Gastrocnemius medialis (tissue), 4 donors: ENCODE results near the gene DCHS2. TPM values are rescaled to one million over a fixed set of nuclear protein-coding genes. Genes with fewer than 3 reads are reported as not detected.

ENCODE experiments used
- ATAC-seq, 2 donors: fragments of 150-250 bp; one replicate each; pipeline ENCODE4 v1.9.1; 2016
- DNase-seq, 2 donors: peaks; one replicate each; pipeline ENCODE4 v3.0.0-alpha.2; 2019
- H3K27ac ChIP-seq, 4 donors: fragments of 200-600 bp; sonication (generic); 1 replicate in 1 of 4; 2 replicates in 3 of 4; pipeline ENCODE4 v1.5.1; 2016 to 2018; ENCODE audit warnings: mild to moderate bottlenecking in 2 of 4, moderate library complexity in 1 of 4
- H3K27me3 ChIP-seq, 3 donors: fragments of 200-600 bp; sonication (generic) in 2 of 3; 1 replicate in 1 of 3; 2 replicates in 2 of 3; pipeline versions ENCODE4 v1.5.1 to v1.6.0; 2016 to 2019; ENCODE audit warnings: mild to moderate bottlenecking in 1 of 3, moderate library complexity in 1 of 3
- H3K36me3 ChIP-seq, 2 donors: fragments of 200-600 bp; sonication (generic) in 1 of 2; one replicate each; pipeline ENCODE4 v1.5.1; 2017 to 2018
- H3K4me1 ChIP-seq, 2 donors: fragments of 200-600 bp; sonication (generic) in 1 of 2; one replicate each; pipeline ENCODE4 v1.5.1; 2016 to 2017; ENCODE audit warnings: mild to moderate bottlenecking in 2 of 2
- H3K4me3 ChIP-seq, 4 donors: fragments of 200-600 bp; sonication (generic) in 3 of 4; 1 replicate in 1 of 4; 2 replicates in 3 of 4; pipeline ENCODE4 v1.5.1; 2016 to 2019; ENCODE audit warnings: mild to moderate bottlenecking in 2 of 4
- H3K9me3 ChIP-seq, 3 donors: fragments of 200-600 bp; sonication (generic) in 2 of 3; 1 replicate in 1 of 3; 2 replicates in 2 of 3; pipeline ENCODE4 v1.5.1; 2016 to 2019
- POLR2A ChIP-seq, 2 donors: fragments of 450-650 bp; IDR thresholded peaks; one replicate each; pipeline ENCODE4 v1.6.1; 2017; ENCODE audit warnings: antibody characterized with exemption in 2 of 2, mild to moderate bottlenecking in 2 of 2, moderate library complexity in 2 of 2
- in situ Hi-C, 4 donors: fragments of 200-750 bp; cut with MboI; loops; one replicate each; pipeline versions ENCODE4 v1.15.0 to v1.8.0; 2017; ENCODE audit warnings: low sequenced_read_pairs in 4 of 4
- intact Hi-C: fragments of 100-400 bp; cut with DNase I; formaldehyde crosslinking; loops from one replicate; pipeline ENCODE4 v1.15.1; 2023; ENCODE audit warnings: low total_unique reads
- total RNA-seq, 4 donors: library from RNA; depleted of rRNA; stranded (reverse); fragments of >200 nt; gene quantifications; one replicate each; pipeline versions ENCODE4 v1.1.0 to v1.2.3, GENCODE V29; 2016
- TF ChIP-seq, protein P1 (sequence below), 5 experiments: fragments of 450-650 bp in 3 of 5; fragments of 200-600 bp in 2 of 5; sonication (generic) in 2 of 5; IDR thresholded peaks in 4 of 5; conservative IDR thresholded peaks in 1 of 5; 1 replicate in 4 of 5; 2 replicates in 1 of 5; pipeline ENCODE4 v1.5.1; 2016 to 2019; ENCODE audit warnings: antibody characterized with exemption in 5 of 5, mild to moderate bottlenecking in 3 of 5, moderate library complexity in 3 of 5

DCHS2 gene
- total RNA-seq, 4 donors from 2014 or later = under 0.01 to 0.18 (median 0.04) TPM

DNA sequence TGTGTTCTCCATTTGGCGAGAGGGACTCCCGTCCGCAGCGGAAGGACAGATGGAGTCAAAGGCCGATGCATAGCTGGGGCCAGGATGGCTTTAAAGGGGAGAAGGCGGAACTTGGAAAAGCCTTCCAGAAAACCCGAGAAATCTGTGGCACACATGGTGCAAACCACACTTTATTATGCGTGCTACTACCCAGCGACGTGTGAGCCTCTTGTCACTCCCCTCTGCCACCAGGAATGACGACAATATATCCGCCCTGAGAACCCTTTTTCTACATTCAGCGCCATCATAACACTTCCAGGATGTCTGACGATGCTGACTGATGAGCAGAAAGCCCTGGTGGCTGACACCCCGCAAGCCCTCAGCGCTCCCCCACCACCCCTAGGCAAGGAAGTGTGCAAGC is 689 bp upstream of the DCHS2 start:
- Histone ChIP-seq H3K4me3 (peak overlapping the region in 3 of 4 donors; percentile 38 to 39 (median 38)), H3K27me3 (peaks cover 17 to 42% (median 34%) of the 10 kb centered on the region in 3 donors), H3K27ac (no peak overlapping the region), H3K4me1 (peaks cover 4 to 11% of the 10 kb centered on the region in 2 donors), H3K36me3 (no peaks in the 10 kb centered on the region), H3K9me3 (no peaks in the 10 kb centered on the region)
- TF ChIP-seq, protein P1, sequence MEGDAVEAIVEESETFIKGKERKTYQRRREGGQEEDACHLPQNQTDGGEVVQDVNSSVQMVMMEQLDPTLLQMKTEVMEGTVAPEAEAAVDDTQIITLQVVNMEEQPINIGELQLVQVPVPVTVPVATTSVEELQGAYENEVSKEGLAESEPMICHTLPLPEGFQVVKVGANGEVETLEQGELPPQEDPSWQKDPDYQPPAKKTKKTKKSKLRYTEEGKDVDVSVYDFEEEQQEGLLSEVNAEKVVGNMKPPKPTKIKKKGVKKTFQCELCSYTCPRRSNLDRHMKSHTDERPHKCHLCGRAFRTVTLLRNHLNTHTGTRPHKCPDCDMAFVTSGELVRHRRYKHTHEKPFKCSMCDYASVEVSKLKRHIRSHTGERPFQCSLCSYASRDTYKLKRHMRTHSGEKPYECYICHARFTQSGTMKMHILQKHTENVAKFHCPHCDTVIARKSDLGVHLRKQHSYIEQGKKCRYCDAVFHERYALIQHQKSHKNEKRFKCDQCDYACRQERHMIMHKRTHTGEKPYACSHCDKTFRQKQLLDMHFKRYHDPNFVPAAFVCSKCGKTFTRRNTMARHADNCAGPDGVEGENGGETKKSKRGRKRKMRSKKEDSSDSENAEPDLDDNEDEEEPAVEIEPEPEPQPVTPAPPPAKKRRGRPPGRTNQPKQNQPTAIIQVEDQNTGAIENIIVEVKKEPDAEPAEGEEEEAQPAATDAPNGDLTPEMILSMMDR (IDR thresholded peaks at IDR 0.05 in 4 of 5, conservative IDR thresholded peaks at IDR 0.05 in 1 of 5) = no peak
- in situ Hi-C loops = no loop called here
- ATAC-seq (no peak), DNase-seq (no peak)
- intact Hi-C loops = loop anchor here (10.0 kb wide), 1 partner anchor 77 kb away; no protein-coding TSS in a partner anchor

DNA sequence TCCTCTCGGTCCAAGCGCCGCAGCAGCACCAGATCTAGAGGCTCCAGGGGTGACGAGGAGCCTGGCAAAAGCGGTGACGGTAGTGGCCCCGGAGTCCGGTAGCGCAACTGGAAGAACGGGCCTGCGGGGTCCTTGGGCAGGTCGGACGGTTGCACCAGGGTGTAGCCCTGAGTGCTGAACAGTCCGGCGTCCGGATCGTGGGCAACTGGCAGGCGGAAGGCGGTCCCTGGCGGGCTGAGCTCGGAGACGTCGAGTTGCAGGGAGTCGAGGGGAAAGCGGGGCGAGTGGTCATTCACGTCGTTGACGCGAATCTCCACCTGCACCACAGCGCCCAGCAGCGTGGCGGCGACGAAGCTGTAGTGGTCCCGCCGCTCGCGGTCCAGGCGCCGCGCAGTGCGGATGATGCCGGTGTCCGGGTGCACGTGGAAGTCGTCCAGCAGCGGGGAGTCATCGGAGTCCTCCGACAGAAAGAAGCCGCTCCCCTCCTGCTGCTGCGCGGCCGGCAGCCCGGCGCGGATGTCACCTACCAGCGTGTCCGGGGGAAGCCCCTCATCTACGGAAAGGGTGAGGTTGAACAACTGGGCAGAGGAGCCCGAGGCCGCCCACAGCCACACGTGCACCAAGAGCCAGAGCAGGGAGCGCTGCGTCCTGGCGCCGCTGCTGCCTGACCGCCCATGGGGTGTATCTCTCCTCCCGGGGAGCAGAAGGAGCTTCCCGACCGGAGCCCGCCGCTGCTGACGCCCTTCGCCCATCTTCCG is 837 bp downstream of the DCHS2 start:
- Histone ChIP-seq H3K9me3 (no peaks in the 10 kb centered on the region), H3K36me3 (no peaks in the 10 kb centered on the region), H3K27ac (no peak overlapping the region), H3K4me3 (peak overlapping the region; percentile 38 to 39 (median 38)), H3K4me1 (peaks cover 4 to 11% of the 10 kb centered on the region in 2 donors), H3K27me3 (peaks cover 17 to 42% (median 34%) of the 10 kb centered on the region in 3 donors)
- no peak for DNase-seq
- no peak for ATAC-seq
- in situ Hi-C loops (no loop called here), intact Hi-C loops (loop anchor here (10.0 kb wide), 1 partner anchor 76 kb away; no protein-coding TSS in a partner anchor)
- TF ChIP-seq, protein P1 (IDR thresholded peaks at IDR 0.05 in 4 of 5, conservative IDR thresholded peaks at IDR 0.05 in 1 of 5) = no peak
- TF ChIP-seq POLR2A (IDR thresholded peaks at IDR 0.05) = no peak

- in situ Hi-C loops = no loop called here
- H3K36me3 ChIP-seq = no peaks in the 10 kb centered on the region
- H3K9me3 ChIP-seq = no peaks in the 10 kb centered on the region
- ATAC-seq (no peak), DNase-seq (no peak)
- TF ChIP-seq, protein P1 (IDR thresholded peaks at IDR 0.05 in 4 of 5, conservative IDR thresholded peaks at IDR 0.05 in 1 of 5) = no peak
- TF ChIP-seq POLR2A (IDR thresholded peaks at IDR 0.05) = no peak
- peaks cover 4 to 11% of the 10 kb centered on the region in 2 donors for H3K4me1 ChIP-seq
- no peak overlapping the region for H3K27ac ChIP-seq
- peak overlapping the region in 3 of 4 donors; percentile 38 to 39 (median 38) for H3K4me3 ChIP-seq
- intact Hi-C loops = loop anchor here (10.0 kb wide), 1 partner anchor 75 kb away; no protein-coding TSS in a partner anchor
- H3K27me3 ChIP-seq = peaks cover 17 to 42% (median 34%) of the 10 kb centered on the region in 3 donors
Measured at GRCh38 chr4:154490234-154490582, 1.4 kb downstream of the DCHS2 start.

DNA sequence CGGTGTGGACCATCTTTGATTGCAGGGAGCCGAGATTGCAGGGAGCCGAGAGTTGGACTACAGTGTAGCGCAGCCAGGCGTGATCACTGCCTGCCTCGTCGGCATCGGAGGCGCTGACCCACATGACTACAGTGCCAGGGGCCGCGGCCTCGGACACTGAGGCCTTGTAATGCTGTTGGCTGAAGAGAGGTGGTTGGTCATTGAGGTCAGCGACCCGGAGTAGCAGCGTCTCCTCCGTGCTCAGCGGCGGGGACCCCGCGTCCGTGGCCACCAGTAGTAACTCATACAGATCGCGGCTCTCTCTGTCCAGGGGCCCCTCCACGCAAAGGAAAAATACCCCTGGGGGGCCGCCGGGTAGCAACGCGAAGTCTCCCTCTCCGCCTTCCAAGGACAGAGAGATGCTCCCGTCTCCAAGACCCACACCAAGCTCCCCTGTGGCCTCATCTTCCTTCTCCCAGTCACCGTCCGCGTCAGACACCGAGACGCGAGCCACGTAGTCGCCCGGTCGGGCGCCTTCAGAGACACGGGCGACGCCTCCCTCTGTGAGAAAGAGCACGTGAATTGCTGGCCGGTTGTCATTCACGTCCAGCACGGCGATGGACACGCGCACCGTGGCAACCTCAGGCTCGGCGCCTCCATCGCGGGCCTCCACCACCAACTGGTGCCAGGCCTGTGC is 1.9 kb downstream of the DCHS2 start:
- TF ChIP-seq POLR2A (IDR thresholded peaks at IDR 0.05) = no peak
- TF ChIP-seq, protein P1 (IDR thresholded peaks at IDR 0.05 in 4 of 5, conservative IDR thresholded peaks at IDR 0.05 in 1 of 5) = no peak
- in situ Hi-C loops = no loop called here
- Histone ChIP-seq H3K9me3 (no peaks in the 10 kb centered on the region), H3K4me3 (no peak overlapping the region), H3K4me1 (peaks cover 4 to 11% of the 10 kb centered on the region in 2 donors), H3K36me3 (no peaks in the 10 kb centered on the region), H3K27ac (no peak overlapping the region), H3K27me3 (peaks cover 17 to 42% (median 34%) of the 10 kb centered on the region in 3 donors)
- ATAC-seq = no peak
- no peak for DNase-seq
- intact Hi-C loops = loop anchor here (10.0 kb wide), 1 partner anchor 75 kb away; no protein-coding TSS in a partner anchor
